Omental fat pad (tissue), 4 donors: Measurements from ENCODE around the gene SAMD8. TPM values are rescaled to one million over a fixed set of nuclear protein-coding genes. Genes with fewer than 3 reads are reported as not detected.
"Not testable (repeated sequence)": the region's sequence is repeated elsewhere in the genome, so short reads cannot be mapped to it uniquely, and the experiment has no call there.

ENCODE experiments used
- ATAC-seq: fragments of 150-250 bp; one replicate; pipeline ENCODE4 v1.9.1; 2016; ENCODE audit warnings: mild to moderate bottlenecking, moderate library complexity; ENCODE audit not compliant: low FRiP score
- DNase-seq: peaks from one replicate; pipeline ENCODE4 v3.0.0-alpha.2; 2019; ENCODE audit warnings: low spot score
- CTCF ChIP-seq, 3 donors: fragments of 450-650 bp; IDR thresholded peaks; one replicate each; pipeline ENCODE4 v1.5.1; 2016 to 2017; ENCODE audit warnings: antibody characterized with exemption in 3 of 3, mild to moderate bottlenecking in 3 of 3, moderate library complexity in 2 of 3
- total RNA-seq, 4 donors: library from RNA; depleted of rRNA; stranded (reverse); fragments of >200 nt; gene quantifications; one replicate each; pipeline ENCODE4 v1.1.0, GENCODE V29; 2016

Gene SAMD8
- total RNA-seq, 4 donors from 2014 or later: 38.9 to 54.2 (median 43.7) TPM

- DNase-seq: no peak
- no peak for ATAC-seq
- no peak for TF ChIP-seq CTCF (IDR thresholded peaks at IDR 0.05)
Observed at GRCh38 chr10:75129537-75129936, 18.1 kb downstream of the SAMD8 start.

GRCh38 chr10:75133701-75134100 lies 22.2 kb downstream of the SAMD8 start:
- ATAC-seq: not testable (repeated sequence)

GRCh38 chr10:75136346-75136745 lies 24.9 kb downstream of the SAMD8 start:
- DNase-seq (no peak), ATAC-seq (no peak)
- TF ChIP-seq CTCF (IDR thresholded peaks at IDR 0.05): no peak

More at GRCh38 chr10:75133701-75134100, 22.2 kb downstream of the SAMD8 start:
- DNase-seq: not testable (repeated sequence)

GRCh38 chr10:75137533-75138438 lies 26.3 kb downstream of the SAMD8 start:
- ATAC-seq: peak; percentile 37
- DNase-seq: no peak
- TF ChIP-seq CTCF (IDR thresholded peaks at IDR 0.05): no peak

DNA sequence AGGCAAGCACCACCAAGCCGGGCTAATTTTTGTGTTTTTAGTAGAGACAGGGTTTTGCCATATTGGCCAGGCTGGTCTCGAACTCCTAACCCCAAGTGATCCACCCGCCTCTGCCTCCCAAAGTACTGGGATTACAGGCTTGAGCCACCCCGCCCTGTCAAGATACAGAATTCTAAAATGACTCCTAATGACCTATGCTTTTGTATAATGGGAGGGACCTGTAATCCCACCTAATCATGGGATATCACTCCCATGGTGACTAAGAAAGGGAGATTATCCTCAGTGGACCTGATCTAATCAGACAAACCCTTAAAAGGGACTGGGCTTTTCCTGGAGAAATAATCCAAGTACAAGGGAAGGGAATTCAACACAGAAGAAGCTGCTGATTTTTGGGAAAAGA lies 28.8 kb downstream of the SAMD8 start:
- ATAC-seq: no peak
- TF ChIP-seq CTCF (IDR thresholded peaks at IDR 0.05): no peak
- DNase-seq: no peak

GRCh38 chr10:75143353-75143752 lies 31.9 kb downstream of the SAMD8 start:
- ATAC-seq: no peak
- DNase-seq: no peak
- no peak for TF ChIP-seq CTCF (IDR thresholded peaks at IDR 0.05)

DNA sequence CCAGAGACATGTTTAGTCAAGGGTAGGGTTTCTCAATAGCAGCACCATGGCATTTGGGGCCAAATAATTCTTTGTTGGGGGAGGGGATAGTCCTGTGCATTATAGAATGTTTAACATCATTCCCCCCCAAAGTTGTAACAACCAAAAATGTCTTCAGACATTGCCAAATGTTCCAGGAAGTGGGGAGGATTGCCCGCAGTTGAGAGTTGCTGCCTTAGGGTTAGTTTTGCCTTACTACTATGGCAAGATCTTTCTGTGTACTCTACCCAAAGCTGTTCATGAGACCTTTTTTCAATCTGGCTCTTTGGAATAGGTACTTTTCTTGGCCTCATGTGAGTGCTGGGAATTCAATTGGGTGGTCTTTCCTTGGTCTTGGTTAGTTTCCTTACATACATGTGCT lies 34.1 kb downstream of the SAMD8 start:
- DNase-seq: no peak
- TF ChIP-seq CTCF (IDR thresholded peaks at IDR 0.05): no peak
- ATAC-seq: no peak
